ENCODE data around the gene DNAJC21. TPM values are rescaled to one million over a fixed set of nuclear protein-coding genes. Genes with fewer than 3 reads are reported as not detected.

DNAJC21 gene
- total RNA-seq, 2 experiments from 2014 or later, result 47.9 to 50.4 TPM

DNA sequence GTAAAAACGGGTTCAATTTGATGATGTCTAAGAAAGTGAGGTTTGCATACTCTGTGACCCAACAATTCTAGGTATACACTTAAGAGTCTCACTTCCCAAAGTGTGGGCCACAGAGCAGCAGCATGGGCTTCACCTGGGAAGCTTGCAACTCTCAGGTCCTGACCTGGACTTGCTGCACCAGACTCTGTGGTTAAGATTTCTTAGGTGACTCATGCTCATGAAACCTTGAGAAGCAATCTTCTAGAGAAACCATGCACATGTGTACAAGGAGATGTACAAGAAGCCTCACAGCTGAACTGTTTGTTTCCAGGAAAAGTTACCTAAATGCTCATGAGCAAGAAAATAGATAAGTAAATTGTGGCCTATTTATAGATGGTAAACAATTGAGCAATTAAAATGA, 30.0 kb downstream of the DNAJC21 start:
- intact Hi-C loops (cut with DNase I, micrococcal nuclease), result loop anchor here in 1 of 2 experiments (5.0 kb wide), 1 partner anchor 968 kb away; no protein-coding TSS in a partner anchor
- CTCF ChIA-PET, result no interaction called here
- H3K27ac ChIP-seq (ENCODE audit: low read depth in 1 of 2, low read length in 2 of 2), result no peak overlapping the region
- ATAC-seq (ENCODE audit: poor library complexity) (no peak), DNase-seq (no peak)
- H3K36me3 ChIP-seq (ENCODE audit: insufficient read depth, low read length), result peaks cover 10% of the 10 kb centered on the region
- H3K27me3 Mint-ChIP-seq, result no peaks in the 10 kb centered on the region
- peak overlapping the region; percentile 64 for H3K27ac Mint-ChIP-seq
- TF ChIP-seq, protein P1, sequence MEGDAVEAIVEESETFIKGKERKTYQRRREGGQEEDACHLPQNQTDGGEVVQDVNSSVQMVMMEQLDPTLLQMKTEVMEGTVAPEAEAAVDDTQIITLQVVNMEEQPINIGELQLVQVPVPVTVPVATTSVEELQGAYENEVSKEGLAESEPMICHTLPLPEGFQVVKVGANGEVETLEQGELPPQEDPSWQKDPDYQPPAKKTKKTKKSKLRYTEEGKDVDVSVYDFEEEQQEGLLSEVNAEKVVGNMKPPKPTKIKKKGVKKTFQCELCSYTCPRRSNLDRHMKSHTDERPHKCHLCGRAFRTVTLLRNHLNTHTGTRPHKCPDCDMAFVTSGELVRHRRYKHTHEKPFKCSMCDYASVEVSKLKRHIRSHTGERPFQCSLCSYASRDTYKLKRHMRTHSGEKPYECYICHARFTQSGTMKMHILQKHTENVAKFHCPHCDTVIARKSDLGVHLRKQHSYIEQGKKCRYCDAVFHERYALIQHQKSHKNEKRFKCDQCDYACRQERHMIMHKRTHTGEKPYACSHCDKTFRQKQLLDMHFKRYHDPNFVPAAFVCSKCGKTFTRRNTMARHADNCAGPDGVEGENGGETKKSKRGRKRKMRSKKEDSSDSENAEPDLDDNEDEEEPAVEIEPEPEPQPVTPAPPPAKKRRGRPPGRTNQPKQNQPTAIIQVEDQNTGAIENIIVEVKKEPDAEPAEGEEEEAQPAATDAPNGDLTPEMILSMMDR (IDR thresholded peaks at IDR 0.05), result no peak
- H3K4me3 ChIP-seq (ENCODE audit: low read length), result no peak overlapping the region
- H3K9me3 ChIP-seq (ENCODE audit: control insufficient read depth in 1 of 2, insufficient read depth in 1 of 2, low read length in 2 of 2), result no peaks in the 10 kb centered on the region
- H3K9me3 Mint-ChIP-seq, result no peaks in the 10 kb centered on the region
- H3K27me3 ChIP-seq (ENCODE audit: control insufficient read depth in 1 of 2, insufficient read depth in 2 of 2, low read length in 2 of 2), result no peaks in the 10 kb centered on the region
- POLR2A ChIA-PET, result interaction anchor here (0.6 kb wide), 1 partner anchor 1211 kb away, joined by 3 read pairs; no protein-coding TSS in a partner anchor
- no peak overlapping the region for H3K4me3 Mint-ChIP-seq
- H3K4me1 Mint-ChIP-seq (ENCODE audit: low read depth), result peaks cover 10% of the 10 kb centered on the region
- no peaks in the 10 kb centered on the region for H3K4me1 ChIP-seq (ENCODE audit: insufficient read depth, low read length)
- peaks cover 23% of the 10 kb centered on the region for H3K36me3 Mint-ChIP-seq (ENCODE audit: low read depth)

DNA sequence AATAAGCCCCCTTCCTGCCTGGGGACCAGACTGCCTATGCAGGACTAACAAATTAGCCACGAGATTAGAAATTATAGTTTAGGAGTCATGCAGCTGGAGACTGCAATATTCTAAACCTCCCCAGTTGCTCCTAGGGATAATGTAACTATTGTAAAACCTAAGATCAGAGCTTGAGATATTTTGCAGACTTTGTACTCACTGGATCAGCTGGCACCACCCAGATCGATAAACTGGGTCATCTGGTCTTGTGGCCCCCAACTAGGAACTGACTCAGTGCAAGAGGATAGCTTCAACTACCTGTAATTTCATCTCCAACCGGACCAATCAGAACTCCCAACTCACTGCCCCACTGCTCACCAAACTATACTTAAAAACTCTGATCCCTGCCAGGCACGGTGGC, 38.2 kb downstream of the DNAJC21 start:
- H3K4me1 ChIP-seq (ENCODE audit: insufficient read depth, low read length), result no peaks in the 10 kb centered on the region
- TF ChIP-seq, protein P1 (IDR thresholded peaks at IDR 0.05), result no peak
- H3K27ac ChIP-seq (ENCODE audit: low read depth in 1 of 2, low read length in 2 of 2), result no peak overlapping the region
- Mint-ChIP-seq H3K36me3 (ENCODE audit: low read depth) (no peaks in the 10 kb centered on the region), H3K9me3 (no peaks in the 10 kb centered on the region), H3K27ac (no peak overlapping the region), H3K4me1 (ENCODE audit: low read depth) (no peaks in the 10 kb centered on the region), H3K4me3 (no peak overlapping the region), H3K27me3 (no peaks in the 10 kb centered on the region)
- ATAC-seq (ENCODE audit: poor library complexity) (no peak), DNase-seq (no peak)
- peaks cover 0 to 3% of the 10 kb centered on the region in 2 experiments for H3K9me3 ChIP-seq (ENCODE audit: control insufficient read depth in 1 of 2, insufficient read depth in 1 of 2, low read length in 2 of 2)
- H3K36me3 ChIP-seq (ENCODE audit: insufficient read depth, low read length), result peaks cover 3% of the 10 kb centered on the region
- ChIA-PET POLR2A (no interaction called here), CTCF (no interaction called here)
- H3K27me3 ChIP-seq (ENCODE audit: control insufficient read depth in 1 of 2, insufficient read depth in 2 of 2, low read length in 2 of 2), result no peaks in the 10 kb centered on the region
- intact Hi-C loops (cut with DNase I, micrococcal nuclease), result no loop called here
- no peak overlapping the region for H3K4me3 ChIP-seq (ENCODE audit: low read length)

DNA sequence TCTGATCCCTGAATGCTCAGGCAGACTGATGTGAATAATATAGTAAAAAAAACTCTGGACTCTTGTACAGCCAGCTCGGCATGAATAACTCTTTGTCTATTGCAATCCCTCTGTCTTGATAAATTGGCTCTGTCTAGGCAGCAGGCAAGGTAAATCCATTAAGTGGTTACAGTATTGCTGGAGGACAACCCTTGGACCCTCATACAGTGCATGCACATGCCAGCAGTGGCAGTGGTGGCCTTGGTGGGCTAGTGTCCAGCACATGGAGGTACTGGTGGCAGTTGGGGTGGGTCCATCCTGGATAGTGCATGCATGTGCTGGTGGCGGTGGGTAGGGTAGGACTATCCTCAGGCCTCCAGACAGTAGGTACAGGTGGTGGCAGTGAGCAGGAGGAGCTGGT, 38.9 kb downstream of the DNAJC21 start:
- Mint-ChIP-seq H3K4me3 (no peak overlapping the region), H3K4me1 (ENCODE audit: low read depth) (no peaks in the 10 kb centered on the region), H3K9me3 (no peaks in the 10 kb centered on the region), H3K36me3 (ENCODE audit: low read depth) (no peaks in the 10 kb centered on the region), H3K27ac (no peak overlapping the region), H3K27me3 (no peaks in the 10 kb centered on the region)
- Histone ChIP-seq H3K27ac (ENCODE audit: low read depth in 1 of 2, low read length in 2 of 2) (no peak overlapping the region), H3K4me3 (ENCODE audit: low read length) (no peak overlapping the region), H3K4me1 (ENCODE audit: insufficient read depth, low read length) (no peaks in the 10 kb centered on the region), H3K27me3 (ENCODE audit: control insufficient read depth in 1 of 2, insufficient read depth in 2 of 2, low read length in 2 of 2) (no peaks in the 10 kb centered on the region), H3K36me3 (ENCODE audit: insufficient read depth, low read length) (peaks cover 3% of the 10 kb centered on the region), H3K9me3 (ENCODE audit: control insufficient read depth in 1 of 2, insufficient read depth in 1 of 2, low read length in 2 of 2) (peaks cover 0 to 3% of the 10 kb centered on the region in 2 experiments)
- POLR2A ChIA-PET, result no interaction called here
- intact Hi-C loops (cut with DNase I, micrococcal nuclease), result no loop called here
- CTCF ChIA-PET, result no interaction called here
- DNase-seq, result no peak
- ATAC-seq (ENCODE audit: poor library complexity), result no peak
- TF ChIP-seq, protein P1 (IDR thresholded peaks at IDR 0.05), result no peak

All from CD4-positive, alpha-beta T cell (primary cell).